ENCODE measurements around the gene PRKCA.
A peak's percentile ranks its signal among the peaks of the same experiment; 100 is the strongest.

Gene PRKCA

GRCh38 chr17:66427134-66427533 is 124.7 kb downstream of the PRKCA start:
- no peak for DNase-seq (ENCODE audit: low spot score)
- ChIA-PET POLR2A (ENCODE audit: low non-redundant PET) (no interaction called here), CTCF (no interaction called here)
- no peak for TF ChIP-seq CTCF (conservative IDR thresholded peaks at IDR 0.05; ENCODE audit: low read depth)
- H3K27ac ChIP-seq = no peak overlapping the region

GRCh38 chr17:66429680-66430079 is 127.3 kb downstream of the PRKCA start:
- H3K27ac ChIP-seq = no peak overlapping the region
- no peak for DNase-seq (ENCODE audit: low spot score)
- POLR2A ChIA-PET (ENCODE audit: low non-redundant PET) = no interaction called here
- CTCF ChIA-PET = interaction anchor here (0.6 to 0.7 kb wide), 2 partner anchors 49 to 128 kb away, joined by 3 read pairs; no protein-coding TSS in a partner anchor
- TF ChIP-seq CTCF (conservative IDR thresholded peaks at IDR 0.05; ENCODE audit: low read depth) = no peak

- TF ChIP-seq CTCF (conservative IDR thresholded peaks at IDR 0.05; ENCODE audit: low read depth) = no peak
- DNase-seq (ENCODE audit: low spot score) = no peak
- ChIA-PET CTCF (interaction anchor here (0.5 to 0.7 kb wide), 3 partner anchors 79 to 706 kb away, joined by 3 read pairs; no protein-coding TSS in a partner anchor), POLR2A (ENCODE audit: low non-redundant PET) (no interaction called here)
- H3K27ac ChIP-seq = peak overlapping the region; percentile 78
These were observed 128.7 kb downstream of the PRKCA start for GRCh38 chr17:66430846-66431795.

- ChIA-PET POLR2A (ENCODE audit: low non-redundant PET) (no interaction called here), CTCF (interaction anchor here (0.6 kb wide), 1 partner anchor 79 kb away, joined by 3 read pairs; no protein-coding TSS in a partner anchor)
- peak; percentile 86 for DNase-seq (ENCODE audit: low spot score)
These were observed 129.5 kb downstream of the PRKCA start for GRCh38 chr17:66431910-66432309.

GRCh38 chr17:66432411-66432957 is 130.1 kb downstream of the PRKCA start:
- POLR2A ChIA-PET (ENCODE audit: low non-redundant PET) = no interaction called here
- DNase-seq (ENCODE audit: low spot score) = no peak
- peak overlapping the region; percentile 78 for H3K27ac ChIP-seq
- TF ChIP-seq CTCF (conservative IDR thresholded peaks at IDR 0.05; ENCODE audit: low read depth) = no peak
- CTCF ChIA-PET = no interaction called here

More at GRCh38 chr17:66431910-66432309, 129.5 kb downstream of the PRKCA start:
- TF ChIP-seq CTCF (conservative IDR thresholded peaks at IDR 0.05; ENCODE audit: low read depth) = no peak
- peak overlapping the region; percentile 78 for H3K27ac ChIP-seq

- no peak for TF ChIP-seq CTCF (conservative IDR thresholded peaks at IDR 0.05; ENCODE audit: low read depth)
- POLR2A ChIA-PET (ENCODE audit: low non-redundant PET) = no interaction called here
- CTCF ChIA-PET = no interaction called here
- DNase-seq (ENCODE audit: low spot score) = no peak
- peak overlapping the region; percentile 43 for H3K27ac ChIP-seq
These were observed 130.7 kb downstream of the PRKCA start for GRCh38 chr17:66432996-66433551.
